Effector CD4-positive, alpha-beta T cell (primary cell): Measurements from ENCODE around the gene S100A11.

Experiments used
- DNase-seq: peaks from one replicate; pipeline ENCODE4 v3.0.0-alpha.2; 2020

S100A11 gene

DNA sequence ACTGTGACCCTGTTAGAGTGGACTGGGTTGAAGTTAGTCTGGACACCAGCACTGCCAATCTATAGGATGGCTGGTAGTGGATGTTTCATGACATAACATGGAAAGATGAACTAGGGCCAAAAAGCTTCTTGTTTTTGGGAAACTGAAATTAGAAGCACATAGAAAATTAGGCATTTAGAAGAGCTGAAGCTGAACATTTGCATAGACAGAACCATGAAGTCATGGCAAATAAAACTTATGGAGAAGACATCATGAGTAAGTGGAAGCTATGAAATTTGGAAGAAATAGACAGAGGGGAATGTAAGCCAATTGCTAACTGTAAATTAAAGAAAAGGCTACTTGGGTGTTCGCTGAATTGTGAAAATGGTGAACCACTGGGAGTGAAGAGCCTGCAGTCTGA, 2.7 kb upstream of the S100A11 start:
- no peak for DNase-seq

- DNase-seq, result no peak
These were observed 2.1 kb upstream of the S100A11 start for GRCh38 chr1:152038871-152039270.

GRCh38 chr1:152035539-152036266, 1.1 kb downstream of the S100A11 start:
- DNase-seq, result no peak

DNA sequence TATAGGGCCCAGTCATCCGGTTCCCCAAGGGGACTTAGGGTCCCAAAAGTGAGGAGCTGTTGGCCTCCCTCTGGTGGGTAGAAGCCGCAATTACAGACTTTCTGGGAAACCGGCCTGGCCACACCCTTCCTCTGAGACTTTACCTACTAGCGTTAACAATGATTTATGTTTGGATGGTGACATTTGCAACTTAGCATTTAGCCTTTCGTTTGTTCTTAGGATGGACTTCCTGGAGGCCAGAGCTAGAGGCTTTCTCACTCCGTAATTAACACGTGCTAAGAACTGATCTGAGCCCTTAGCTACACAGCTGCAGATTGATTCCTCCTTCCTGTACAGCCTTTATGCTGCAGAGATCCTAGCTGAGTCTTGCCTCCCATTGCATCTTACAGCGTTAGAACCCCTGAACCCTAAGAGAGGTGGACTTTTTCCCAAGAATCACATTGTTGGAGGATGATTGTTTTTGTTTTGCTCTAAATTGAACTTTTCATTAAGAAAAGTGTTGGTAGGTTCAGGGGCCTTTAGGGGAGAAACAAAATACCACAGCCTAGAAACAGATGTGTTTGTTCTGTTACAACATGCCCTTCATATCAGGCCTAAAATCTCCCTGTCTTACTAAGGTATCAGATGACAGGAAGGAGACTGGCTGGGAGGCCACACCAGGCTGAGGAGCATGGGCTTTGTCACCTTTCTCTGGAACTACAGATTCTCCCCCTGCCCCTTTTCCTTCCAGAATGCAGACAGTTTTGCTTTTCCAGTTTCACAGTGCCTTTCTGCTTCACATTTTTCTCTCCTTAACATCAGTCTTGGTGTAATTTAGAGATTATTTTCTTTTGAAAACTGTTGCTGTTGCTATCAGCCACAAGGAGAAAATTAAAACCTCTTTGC, 1.9 kb downstream of the S100A11 start:
- DNase-seq, result peak; percentile 57

GRCh38 chr1:152034324-152034653, 2.5 kb downstream of the S100A11 start:
- DNase-seq, result no peak

DNA sequence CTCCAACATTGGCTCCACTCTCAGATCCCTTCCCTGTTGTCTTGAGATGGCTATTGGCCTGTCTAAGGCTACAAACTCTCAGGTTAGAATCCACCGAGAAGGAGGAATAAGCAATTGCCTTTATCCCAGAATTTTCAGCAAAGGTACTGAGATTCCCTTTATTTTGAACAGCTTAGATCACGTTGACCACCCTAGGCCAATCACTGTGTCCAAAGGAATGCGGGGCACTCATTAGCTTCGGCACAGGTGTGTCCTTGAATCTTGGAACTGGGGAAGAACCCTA, 6.9 kb downstream of the S100A11 start:
- no peak for DNase-seq

DNA sequence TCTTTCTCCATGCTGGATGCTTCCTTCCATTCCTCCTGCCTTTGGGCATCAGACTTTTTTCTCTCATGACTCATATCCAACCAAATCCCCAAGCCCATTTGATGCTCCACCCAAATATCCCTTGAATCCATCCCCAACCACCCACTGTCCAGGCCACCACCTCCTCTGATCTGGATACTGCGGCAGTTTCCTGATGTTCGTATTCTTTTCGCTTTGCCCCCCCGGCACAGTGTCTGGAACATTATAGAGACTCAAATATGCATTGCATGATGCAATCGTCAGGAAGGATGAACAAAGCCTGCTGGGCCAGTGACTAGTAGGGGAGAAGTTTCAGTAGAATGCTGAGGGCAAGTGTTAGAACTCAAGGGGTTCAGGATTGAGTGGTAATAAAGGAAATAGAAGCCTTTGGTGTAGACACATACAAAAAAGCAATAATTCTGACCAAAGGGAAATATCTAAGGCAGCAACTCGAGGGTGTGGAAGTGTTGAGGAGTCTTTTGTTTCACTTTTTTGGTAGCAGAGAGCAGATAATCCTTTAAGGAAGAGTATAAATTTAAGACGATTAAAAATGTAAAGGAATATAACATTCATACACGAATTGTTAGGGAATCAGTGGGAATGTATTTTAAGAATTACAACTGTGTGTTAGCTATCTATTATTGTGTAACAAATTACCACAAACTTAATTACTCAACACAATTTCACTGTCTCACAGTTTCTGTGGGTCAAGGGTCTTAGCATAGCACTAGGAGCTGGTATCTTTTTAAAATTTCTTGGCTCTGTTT, 7.5 kb downstream of the S100A11 start:
- DNase-seq, result no peak

GRCh38 chr1:152026895-152027294, 9.9 kb downstream of the S100A11 start:
- DNase-seq, result no peak

DNA sequence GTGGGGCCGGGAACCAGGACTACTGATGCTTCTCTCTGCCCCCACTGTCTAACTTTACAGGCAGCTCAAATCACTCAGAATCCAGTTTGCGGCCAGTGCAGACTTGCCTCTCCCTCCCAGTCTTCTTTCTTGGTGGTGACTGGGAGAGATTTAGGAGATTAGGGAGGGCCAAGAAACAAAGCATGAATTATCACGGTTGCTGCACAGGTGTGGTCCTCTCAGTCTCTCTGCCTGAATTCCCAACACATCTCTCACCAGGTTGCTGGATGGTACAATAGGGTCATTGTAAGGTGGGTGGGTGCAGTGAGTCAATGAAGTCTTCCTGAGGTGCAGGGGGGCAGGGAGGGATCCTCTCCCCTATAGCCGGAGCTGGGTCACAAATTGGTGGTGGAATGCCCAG, 12.6 kb downstream of the S100A11 start:
- DNase-seq, result no peak

GRCh38 chr1:152023221-152023620, 13.6 kb downstream of the S100A11 start:
- no peak for DNase-seq

DNA sequence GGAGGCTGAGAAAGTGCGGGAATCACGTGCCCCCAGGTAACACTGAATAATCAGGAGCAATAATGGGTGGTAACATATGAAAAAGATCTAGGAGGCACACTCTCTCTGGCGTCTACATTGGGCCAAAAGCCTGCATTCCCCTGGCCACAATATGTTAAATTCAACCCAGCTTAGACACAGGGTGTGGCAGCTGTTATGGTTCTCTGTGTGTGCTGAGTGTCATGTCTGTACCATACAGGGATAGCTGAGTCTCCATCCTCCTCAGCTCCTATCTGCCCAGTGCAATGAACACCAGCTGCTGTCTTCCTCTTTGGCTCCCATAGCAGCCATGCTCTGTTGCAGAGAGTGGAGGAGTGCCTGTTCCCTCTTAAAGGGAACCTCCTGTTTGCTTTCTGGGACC, 14.3 kb downstream of the S100A11 start:
- DNase-seq, result no peak

DNA sequence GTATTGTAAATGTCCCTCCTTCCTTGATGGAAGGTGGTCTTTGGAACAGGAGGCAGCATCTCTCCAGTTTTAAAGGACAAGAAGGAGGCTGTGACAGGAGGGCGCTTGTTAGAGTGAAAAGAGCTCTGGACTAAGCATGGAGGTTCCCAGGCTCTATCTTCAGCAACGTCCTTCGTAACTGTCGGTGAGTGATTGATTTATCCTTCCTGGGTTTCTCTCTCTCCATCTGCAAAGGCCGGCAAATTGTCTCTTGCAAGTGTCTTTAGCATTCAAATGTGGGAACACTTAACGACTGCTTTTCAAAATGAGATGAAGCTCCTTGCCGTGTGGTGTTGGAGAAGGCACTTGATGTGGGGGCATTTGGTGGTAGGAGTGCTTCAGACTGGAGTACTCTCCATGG, 15.2 kb downstream of the S100A11 start:
- no peak for DNase-seq

DNA sequence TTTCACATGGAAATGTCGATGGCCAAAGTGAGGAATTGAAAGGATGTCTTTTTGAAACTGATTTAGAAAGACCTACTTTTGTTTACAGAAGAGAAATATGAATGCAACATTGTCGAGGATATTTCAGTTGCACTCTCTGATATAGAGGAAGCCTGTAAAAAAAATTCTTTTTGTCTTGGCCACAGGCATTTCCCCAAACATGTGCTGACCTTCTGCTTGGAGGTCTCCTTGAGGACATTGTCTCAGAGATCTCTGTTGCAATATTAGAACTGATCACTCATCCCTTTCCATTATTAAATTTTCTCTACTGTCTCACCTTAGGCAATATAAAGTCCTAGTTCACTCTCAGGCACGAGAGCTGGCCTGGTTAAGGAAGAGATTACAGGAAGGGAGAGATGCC, 16.0 kb downstream of the S100A11 start:
- no peak for DNase-seq

DNA sequence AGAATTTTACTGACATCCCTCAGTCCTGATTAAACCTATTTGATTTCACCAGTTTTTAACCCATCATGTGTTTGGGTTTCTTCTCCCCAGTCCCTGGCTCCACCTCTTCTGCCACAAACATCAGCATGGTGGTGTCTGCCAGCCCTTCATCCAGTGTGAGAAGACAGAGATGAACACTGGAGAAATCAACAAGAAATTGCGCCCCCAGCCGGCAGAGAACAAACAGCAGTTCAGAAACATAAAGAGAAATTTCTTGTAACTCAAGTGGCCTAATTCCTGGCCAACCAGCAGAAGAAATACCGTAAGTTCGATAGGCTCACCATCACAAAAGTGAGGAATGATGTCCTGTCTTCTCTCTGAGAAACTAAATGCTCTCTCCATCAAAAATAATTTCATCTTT, 18.3 kb downstream of the S100A11 start:
- DNase-seq, result no peak

DNA sequence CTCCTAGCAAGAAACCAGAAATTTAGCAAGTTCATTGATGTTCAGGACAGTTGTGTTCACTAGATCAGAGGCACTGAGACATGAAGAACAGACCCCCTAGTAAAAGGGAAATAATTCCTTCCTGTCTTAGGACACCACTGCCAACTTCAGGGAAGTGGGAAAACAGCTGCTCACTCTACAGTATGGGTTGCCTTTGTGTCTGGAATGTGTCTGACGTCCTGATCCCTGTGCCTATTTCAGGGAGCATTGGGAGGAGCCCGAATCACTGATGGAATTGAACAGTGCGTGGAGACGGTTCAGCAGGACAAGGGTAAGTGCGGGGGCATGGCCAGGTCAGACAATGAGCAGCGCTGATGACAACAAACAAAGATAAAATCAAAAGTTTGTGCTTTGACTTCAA, 21.0 kb downstream of the S100A11 start:
- no peak for DNase-seq

- DNase-seq, result no peak
These were observed 21.9 kb downstream of the S100A11 start for GRCh38 chr1:152014943-152015342.

GRCh38 chr1:152013664-152014237, 23.1 kb downstream of the S100A11 start:
- DNase-seq, result no peak

GRCh38 chr1:152009691-152010090, 27.1 kb downstream of the S100A11 start:
- DNase-seq, result no peak

GRCh38 chr1:152007047-152007446, 29.8 kb downstream of the S100A11 start:
- DNase-seq, result no peak

- DNase-seq, result no peak
These were observed 31.4 kb downstream of the S100A11 start for GRCh38 chr1:152005360-152005912.

- no peak for DNase-seq
These were observed 32.9 kb downstream of the S100A11 start for GRCh38 chr1:152003846-152004442.

DNA sequence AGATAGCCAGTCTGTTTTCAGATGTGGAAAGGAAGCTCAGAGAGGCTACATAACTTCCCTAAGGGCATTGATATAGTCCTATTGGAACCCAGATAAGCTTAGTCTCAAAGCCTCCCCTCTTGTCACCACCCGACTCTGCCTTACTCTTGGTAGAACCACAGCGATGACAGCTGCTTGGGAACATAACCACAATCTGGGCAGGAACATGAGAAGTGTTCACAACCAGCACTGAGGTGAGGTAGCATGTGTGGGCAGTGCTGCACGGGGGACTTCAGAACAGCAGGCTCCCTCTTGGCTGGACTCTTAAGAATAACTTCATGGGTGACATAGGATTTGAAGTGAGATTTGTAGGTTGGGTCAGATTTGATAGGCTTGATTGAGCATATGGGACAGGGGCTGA, 33.8 kb downstream of the S100A11 start:
- DNase-seq, result no peak
